Neural cell (in vitro differentiated cells): ENCODE results near the gene HEBP1.

Source experiments
- EP300 ChIP-seq: fragments of 450-650 bp; conservative IDR thresholded peaks from 2 replicates; pipeline ENCODE4 v1.6.1; 2014; ENCODE audit warnings: antibody characterized with exemption, mild to moderate bottlenecking, moderate library complexity; ENCODE audit not compliant: poor library complexity, severe bottlenecking
- MXI1 ChIP-seq: fragments of 450-650 bp; conservative IDR thresholded peaks from 2 replicates; pipeline ENCODE4 v1.6.1; 2014; ENCODE audit warnings: antibody characterized with exemption, mild to moderate bottlenecking; ENCODE audit not compliant: poor library complexity, severe bottlenecking
- POLR2AphosphoS5 ChIP-seq: IDR thresholded peaks from 2 replicates; pipeline ENCODE4 v1.6.1; 2012
- RAD21 ChIP-seq: fragments of 450-650 bp; conservative IDR thresholded peaks from 2 replicates; pipeline ENCODE4 v1.6.1; 2014; ENCODE audit warnings: antibody characterized with exemption, mild to moderate bottlenecking, moderate library complexity
- REST ChIP-seq: IDR thresholded peaks from 2 replicates; pipeline ENCODE4 v1.6.1; 2012; ENCODE audit warnings: borderline replicate concordance
- TF ChIP-seq, protein P1 (sequence below): fragments of 450-650 bp; IDR thresholded peaks from 2 replicates; pipeline ENCODE4 v1.5.1; 2014; ENCODE audit warnings: antibody characterized with exemption, mild to moderate bottlenecking, moderate library complexity; ENCODE audit not compliant: poor library complexity, severe bottlenecking

DNA sequence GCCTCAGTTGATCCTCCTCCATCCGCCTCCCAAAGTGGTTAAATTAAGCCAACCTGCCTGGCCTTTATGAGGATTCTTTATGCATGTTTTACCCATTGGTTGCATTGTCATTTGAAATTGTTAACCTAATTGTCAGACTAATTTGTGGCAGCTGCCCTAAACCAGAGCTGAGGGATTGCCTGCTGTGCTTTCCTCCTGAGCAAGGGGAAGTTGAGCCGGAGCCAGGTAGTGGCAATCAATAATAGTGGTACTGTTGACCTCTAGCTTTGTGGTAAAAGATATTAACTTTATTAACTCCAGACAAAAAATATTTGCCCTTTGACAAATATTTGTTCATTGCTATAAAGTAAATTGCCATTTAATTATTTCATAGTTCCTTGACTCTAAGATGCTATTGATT is 5.6 kb upstream of the HEBP1 start:
- TF ChIP-seq, protein P1, sequence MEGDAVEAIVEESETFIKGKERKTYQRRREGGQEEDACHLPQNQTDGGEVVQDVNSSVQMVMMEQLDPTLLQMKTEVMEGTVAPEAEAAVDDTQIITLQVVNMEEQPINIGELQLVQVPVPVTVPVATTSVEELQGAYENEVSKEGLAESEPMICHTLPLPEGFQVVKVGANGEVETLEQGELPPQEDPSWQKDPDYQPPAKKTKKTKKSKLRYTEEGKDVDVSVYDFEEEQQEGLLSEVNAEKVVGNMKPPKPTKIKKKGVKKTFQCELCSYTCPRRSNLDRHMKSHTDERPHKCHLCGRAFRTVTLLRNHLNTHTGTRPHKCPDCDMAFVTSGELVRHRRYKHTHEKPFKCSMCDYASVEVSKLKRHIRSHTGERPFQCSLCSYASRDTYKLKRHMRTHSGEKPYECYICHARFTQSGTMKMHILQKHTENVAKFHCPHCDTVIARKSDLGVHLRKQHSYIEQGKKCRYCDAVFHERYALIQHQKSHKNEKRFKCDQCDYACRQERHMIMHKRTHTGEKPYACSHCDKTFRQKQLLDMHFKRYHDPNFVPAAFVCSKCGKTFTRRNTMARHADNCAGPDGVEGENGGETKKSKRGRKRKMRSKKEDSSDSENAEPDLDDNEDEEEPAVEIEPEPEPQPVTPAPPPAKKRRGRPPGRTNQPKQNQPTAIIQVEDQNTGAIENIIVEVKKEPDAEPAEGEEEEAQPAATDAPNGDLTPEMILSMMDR = no peak
- TF ChIP-seq EP300 = no peak
- TF ChIP-seq REST = no peak
- no peak for TF ChIP-seq POLR2AphosphoS5
- TF ChIP-seq RAD21 = no peak
- no peak for TF ChIP-seq MXI1
